ENCODE data around the gene CLCN5. TPM values are rescaled to one million over a fixed set of nuclear protein-coding genes. Genes with fewer than 3 reads are reported as not detected.

Gene CLCN5
- polyA plus RNA-seq, 3 donors = 64.5 to 104 (median 93.5) TPM

Other genes starting within 250 kb of the CLCN5 start
- gene PAGE1, start 226.6 kb upstream of the CLCN5 start, polyA plus RNA-seq (ENCODE audit: insufficient read length in 3 of 3) = not detected
- gene PAGE4, start 93.3 kb upstream of the CLCN5 start, polyA plus RNA-seq (ENCODE audit: insufficient read length in 3 of 3) = 1 to 10 TPM in 2 of 3 donors, under 1 TPM in 1; 0.61 to 1.6 (median 1.1) TPM
- 10 to 100 TPM; 10.2 to 11.8 (median 11.0) TPM for gene USP27X, start 43.1 kb upstream of the CLCN5 start, polyA plus RNA-seq (ENCODE audit: insufficient read length in 3 of 3)

Data from renal pelvis (tissue), 3 donors.